Keratinocyte (primary cell): Measurements from ENCODE around the gene OR5L1.

ENCODE experiments used
- CTCF ChIP-seq, 3 experiments: IDR thresholded peaks in 1 of 3; conservative IDR thresholded peaks in 1 of 3; optimal IDR thresholded peaks in 1 of 3; 2 replicates in 2 of 3; 3 replicates in 1 of 3; pipeline versions ENCODE3 to v1.5.1; 2011; ENCODE audit warnings: low read length in 3 of 3, mild to moderate bottlenecking in 3 of 3, moderate library complexity in 2 of 3, control low read depth in 1 of 3, inconsistent platforms in 1 of 3; ENCODE audit not compliant: insufficient read depth in 2 of 3; ENCODE audit errors: extremely low read depth in 1 of 3
- EZH2 ChIP-seq: IDR thresholded peaks from one replicate; pipeline ENCODE4 v1.6.1; 2012; ENCODE audit warnings: inconsistent platforms, mild to moderate bottlenecking, low read length, moderate library complexity

GRCh38 chr11:55847453-55847852 lies 36.3 kb downstream of the OR5L1 start:
- no peak for TF ChIP-seq CTCF (optimal IDR thresholded peaks at IDR 0.05 in 1 of 3, IDR thresholded peaks at IDR 0.05 in 1 of 3, conservative IDR thresholded peaks at IDR 0.05 in 1 of 3; ENCODE audit: extremely low read depth in 1 of 3, insufficient read depth in 2 of 3, low read length in 3 of 3)
- no peak for TF ChIP-seq EZH2
